ENCODE measurements around the gene IRF7.
"Not testable (repeated sequence)": the region's sequence is repeated elsewhere in the genome, so short reads cannot be mapped to it uniquely, and the experiment has no call there.

Gene IRF7

GRCh38 chr11:581342-581741 is 34.4 kb downstream of the IRF7 start:
- DNase-seq (ENCODE audit: low read depth in 2 of 2), result no peak

GRCh38 chr11:579830-580601 is 35.7 kb downstream of the IRF7 start:
- DNase-seq (ENCODE audit: low read depth in 2 of 2), result no peak

- DNase-seq (ENCODE audit: low read depth in 2 of 2), result no peak
Measured at GRCh38 chr11:578276-579035, 37.3 kb downstream of the IRF7 start.

GRCh38 chr11:577611-577894 is 38.2 kb downstream of the IRF7 start:
- DNase-seq (ENCODE audit: low read depth in 2 of 2), result no peak

- DNase-seq (ENCODE audit: low read depth in 2 of 2), result no peak
Measured at GRCh38 chr11:576811-577610, 38.7 kb downstream of the IRF7 start.

GRCh38 chr11:575996-576768 is 39.6 kb downstream of the IRF7 start, which contains the start of gene PHRF1:
Gene PHRF1, plus strand, starts transcription at chr11:576470. Its CDS starts 5,043 bp downstream, at chr11:581513.
- peak; percentile 94 to 95 for DNase-seq (ENCODE audit: low read depth in 2 of 2)

- no peak for DNase-seq (ENCODE audit: low read depth in 2 of 2)
Measured at GRCh38 chr11:575313-575995, 40.3 kb downstream of the IRF7 start.

- DNase-seq (ENCODE audit: low read depth in 2 of 2), result no peak
Measured at GRCh38 chr11:574632-575312, 41.0 kb downstream of the IRF7 start.

- not testable (repeated sequence) for DNase-seq (ENCODE audit: low read depth in 2 of 2)
Measured at GRCh38 chr11:574031-574570, 41.6 kb downstream of the IRF7 start.

GRCh38 chr11:573146-573759 is 42.5 kb downstream of the IRF7 start:
- DNase-seq (ENCODE audit: low read depth in 2 of 2), result no peak

- DNase-seq (ENCODE audit: low read depth in 2 of 2), result no peak
Measured at GRCh38 chr11:571802-572185, 44.0 kb downstream of the IRF7 start.

GRCh38 chr11:569158-569885 is 46.4 kb downstream of the IRF7 start:
- DNase-seq (ENCODE audit: low read depth in 2 of 2), result no peak

- DNase-seq (ENCODE audit: low read depth in 2 of 2), result peak; percentile 88 to 90
Measured at GRCh38 chr11:568306-569157, 47.2 kb downstream of the IRF7 start.

GRCh38 chr11:567629-568292 is 48.0 kb downstream of the IRF7 start:
- DNase-seq (ENCODE audit: low read depth in 2 of 2), result no peak

- DNase-seq (ENCODE audit: low read depth in 2 of 2), result no peak
Measured at GRCh38 chr11:567011-567628, 48.6 kb downstream of the IRF7 start.

GRCh38 chr11:565921-566509 is 49.7 kb downstream of the IRF7 start:
- DNase-seq (ENCODE audit: low read depth in 2 of 2), result no peak

Data from stimulated activated CD4-positive, alpha-beta T cell treated with anti-CD3 and anti-CD28 coated beads, Interleukin-4, amount 100 ng/mL, for 48 hours (primary cell).